HEK293T (cell line): ENCODE measurements around the gene BMP6.
A peak's percentile ranks its signal among the peaks of the same experiment; 100 is the strongest.

Experiments used
- CTCF ChIA-PET: fragments of 350-600 bp; formaldehyde crosslinking; extraction: SDS; loops from one replicate; lab custom pipeline; 2021; ENCODE audit warnings: antibody characterized with exemption, inconsistent platforms; lab: Yijun Ruan, JAX
- POLR2A ChIA-PET: fragments of 350-600 bp; formaldehyde crosslinking; extraction: SDS; loops from one replicate; lab custom pipeline; 2020; ENCODE audit warnings: antibody characterized with exemption, inconsistent platforms; lab: Yijun Ruan, JAX
- DNase-seq: peaks from one replicate; pipeline ENCODE4 v3.0.0; 2012; ENCODE audit warnings: mixed read lengths; ENCODE audit errors: extremely low spot score
- ARNT ChIP-seq: fragments of 450-650 bp; IDR thresholded peaks from 2 replicates; pipeline ENCODE4 v1.6.1; 2017; ENCODE audit warnings: mild to moderate bottlenecking
- BHLHE40 ChIP-seq: fragments of 450-650 bp; IDR thresholded peaks from 2 replicates; pipeline ENCODE4 v1.6.1; 2016; ENCODE audit warnings: mild to moderate bottlenecking, moderate library complexity, borderline replicate concordance
- CTBP1 ChIP-seq: fragments of 450-650 bp; IDR thresholded peaks from 2 replicates; pipeline ENCODE4 v1.6.1; 2016; ENCODE audit warnings: borderline replicate concordance
- ELF4 ChIP-seq: fragments of 450-650 bp; IDR thresholded peaks from 2 replicates; pipeline ENCODE4 v1.6.1; 2017; ENCODE audit warnings: antibody characterized with exemption
- FOXA1 ChIP-seq: fragments of 450-650 bp; IDR thresholded peaks from 2 replicates; pipeline ENCODE4 v1.6.1; 2016; ENCODE audit warnings: mild to moderate bottlenecking
- FOXK2 ChIP-seq: fragments of 450-650 bp; IDR thresholded peaks from 2 replicates; pipeline ENCODE4 v1.6.1; 2016; ENCODE audit warnings: mild to moderate bottlenecking
- FOXM1 ChIP-seq: fragments of 450-650 bp; IDR thresholded peaks from 2 replicates; pipeline ENCODE4 v1.6.1; 2017; ENCODE audit warnings: mild to moderate bottlenecking, borderline replicate concordance
- HDGF ChIP-seq: fragments of 450-650 bp; IDR thresholded peaks from 2 replicates; pipeline ENCODE4 v1.6.1; 2017; ENCODE audit warnings: antibody characterized with exemption, borderline replicate concordance
- L3MBTL2 ChIP-seq: fragments of 450-650 bp; conservative IDR thresholded peaks from 2 replicates; pipeline ENCODE4 v1.6.1; 2016; ENCODE audit warnings: mild to moderate bottlenecking
- LEF1 ChIP-seq: fragments of 450-650 bp; IDR thresholded peaks from 2 replicates; pipeline ENCODE4 v1.6.1; 2017; ENCODE audit warnings: mild to moderate bottlenecking, borderline replicate concordance
- NFRKB ChIP-seq: fragments of 450-650 bp; IDR thresholded peaks from 2 replicates; pipeline ENCODE4 v1.6.1; 2016; ENCODE audit warnings: mild to moderate bottlenecking, moderate library complexity
- PKNOX1 ChIP-seq: fragments of 450-650 bp; IDR thresholded peaks from 2 replicates; pipeline ENCODE4 v1.6.1; 2016
- SP1 ChIP-seq: fragments of 450-650 bp; IDR thresholded peaks from 2 replicates; pipeline ENCODE4 v1.6.1; 2017
- SUZ12 ChIP-seq: fragments of 450-650 bp; IDR thresholded peaks from 2 replicates; pipeline ENCODE4 v1.6.1; 2016; ENCODE audit warnings: mild to moderate bottlenecking
- TARDBP ChIP-seq: fragments of 450-650 bp; IDR thresholded peaks from 2 replicates; pipeline ENCODE4 v1.6.1; 2016
- ZNF384 ChIP-seq: fragments of 450-650 bp; IDR thresholded peaks from 2 replicates; pipeline ENCODE4 v1.6.1; 2016

Gene BMP6

GRCh38 chr6:7904654-7905319, 178.9 kb downstream of the BMP6 start:
- TF ChIP-seq BHLHE40 (no peak), FOXM1 (no peak), LEF1 (no peak), SUZ12 (no peak), SP1 (no peak), NFRKB (no peak), FOXK2 (no peak), HDGF (no peak), ZNF384 (no peak), FOXA1 (no peak), CTBP1 (no peak), TARDBP (no peak), ARNT (no peak), L3MBTL2 (no peak), ELF4 (no peak), PKNOX1 (no peak)
- CTCF ChIA-PET, result interaction anchor here (0.7 kb wide), 1 partner anchor 309 kb away, joined by 5 read pairs; no protein-coding TSS in a partner anchor
- no peak for DNase-seq
- POLR2A ChIA-PET, result no interaction called here

- no peak for TF ChIP-seq ARNT
- TF ChIP-seq ELF4, result no peak
- no peak for TF ChIP-seq TARDBP
- TF ChIP-seq HDGF, result no peak
- no peak for TF ChIP-seq SP1
- no peak for TF ChIP-seq LEF1
- no peak for TF ChIP-seq ZNF384
- TF ChIP-seq BHLHE40, result no peak
- TF ChIP-seq FOXK2, result no peak
- TF ChIP-seq NFRKB, result no peak
- TF ChIP-seq L3MBTL2, result no peak
- POLR2A ChIA-PET, result no interaction called here
- CTCF ChIA-PET, result interaction anchor here (0.7 kb wide), 1 partner anchor 308 kb away, joined by 5 read pairs; no protein-coding TSS in a partner anchor
- no peak for DNase-seq
These were observed 179.5 kb downstream of the BMP6 start for GRCh38 chr6:7905416-7905815.

GRCh38 chr6:7906741-7907140, 180.8 kb downstream of the BMP6 start:
- TF ChIP-seq L3MBTL2, result no peak
- ChIA-PET POLR2A (no interaction called here), CTCF (no interaction called here)
- no peak for DNase-seq

- CTCF ChIA-PET, result no interaction called here
- DNase-seq, result no peak
- TF ChIP-seq PKNOX1 (no peak), BHLHE40 (no peak), SP1 (no peak), FOXA1 (no peak), FOXK2 (no peak), SUZ12 (no peak), LEF1 (no peak), CTBP1 (no peak), FOXM1 (no peak), ARNT (no peak), ZNF384 (no peak), L3MBTL2 (no peak)
- POLR2A ChIA-PET, result no interaction called here
These were observed 181.3 kb downstream of the BMP6 start for GRCh38 chr6:7907159-7907558.

- CTCF ChIA-PET, result no interaction called here
- TF ChIP-seq L3MBTL2 (peak; percentile 82), CTBP1 (no peak)
- peak; percentile 75 for DNase-seq
- POLR2A ChIA-PET, result interaction anchor here (0.7 to 1.7 kb wide), 8 partner anchors 10 to 237 kb away, joined by 3 to 10 read pairs (median 4); no protein-coding TSS in a partner anchor
These were observed 183.7 kb downstream of the BMP6 start for GRCh38 chr6:7909323-7910276.

- POLR2A ChIA-PET, result interaction anchor here (0.7 to 1.7 kb wide), 4 partner anchors 27 to 237 kb away, joined by 3 to 10 read pairs (median 4); no protein-coding TSS in a partner anchor
- TF ChIP-seq FOXK2, result no peak
- no peak for TF ChIP-seq ELF4
- no peak for TF ChIP-seq L3MBTL2
- no peak for TF ChIP-seq FOXA1
- TF ChIP-seq ARNT, result no peak
- no peak for TF ChIP-seq ZNF384
- TF ChIP-seq TARDBP, result no peak
- TF ChIP-seq SP1, result no peak
- TF ChIP-seq FOXM1, result no peak
- DNase-seq, result no peak
- CTCF ChIA-PET, result no interaction called here
These were observed 184.4 kb downstream of the BMP6 start for GRCh38 chr6:7910298-7910653.
